ENCODE measurements around the gene DEDD. TPM values are rescaled to one million over a fixed set of nuclear protein-coding genes. Genes with fewer than 3 reads are reported as not detected.
A peak's percentile ranks its signal among the peaks of the same experiment; 100 is the strongest.

The DEDD gene
- total and polyA plus RNA-seq, 2 of the 13 experiments (the other 11 are each of a cell fraction or from before 2014, with no cell fraction given): 12.6 to 27.8 TPM

DNA sequence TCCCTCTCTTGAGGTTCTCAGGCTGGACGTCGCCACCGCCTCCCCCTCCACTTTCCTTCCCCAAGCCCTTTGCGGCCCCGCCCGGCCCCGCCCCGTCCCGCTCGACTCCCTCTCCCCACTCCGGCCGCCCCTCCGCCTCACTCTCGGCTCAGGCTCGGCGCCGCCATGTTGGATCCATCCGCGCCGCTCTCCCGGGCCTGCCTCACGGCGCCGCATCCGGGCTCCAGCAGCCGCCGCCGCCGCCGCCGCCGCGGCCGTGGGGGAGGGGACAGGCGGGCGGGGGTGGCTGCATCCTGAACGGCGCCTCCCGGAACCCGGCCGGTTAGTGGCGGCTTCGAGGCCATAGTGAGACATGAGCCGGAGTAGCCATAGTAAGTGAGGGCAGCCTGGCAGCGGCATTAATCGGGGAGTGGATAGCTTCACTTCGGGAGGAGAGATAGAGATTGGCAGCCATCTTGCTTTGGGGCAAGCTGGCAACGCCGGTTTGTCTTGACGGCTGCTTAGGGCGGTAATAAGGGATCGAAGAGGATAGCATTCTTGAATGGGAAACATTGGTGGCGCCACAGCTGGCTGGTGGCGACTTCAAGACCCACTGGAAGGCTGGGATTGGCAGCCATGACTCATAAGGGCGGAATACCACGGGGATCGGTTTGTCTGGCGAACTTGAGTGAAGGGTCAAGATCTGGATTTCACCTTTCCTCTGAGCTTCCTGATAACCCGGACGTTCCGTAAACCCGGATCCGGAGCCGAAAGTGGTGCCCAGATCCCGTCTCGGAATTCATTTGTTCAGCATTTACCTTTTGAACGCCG, at the start of gene DEDD (continued):
- TF ChIP-seq, protein P1, sequence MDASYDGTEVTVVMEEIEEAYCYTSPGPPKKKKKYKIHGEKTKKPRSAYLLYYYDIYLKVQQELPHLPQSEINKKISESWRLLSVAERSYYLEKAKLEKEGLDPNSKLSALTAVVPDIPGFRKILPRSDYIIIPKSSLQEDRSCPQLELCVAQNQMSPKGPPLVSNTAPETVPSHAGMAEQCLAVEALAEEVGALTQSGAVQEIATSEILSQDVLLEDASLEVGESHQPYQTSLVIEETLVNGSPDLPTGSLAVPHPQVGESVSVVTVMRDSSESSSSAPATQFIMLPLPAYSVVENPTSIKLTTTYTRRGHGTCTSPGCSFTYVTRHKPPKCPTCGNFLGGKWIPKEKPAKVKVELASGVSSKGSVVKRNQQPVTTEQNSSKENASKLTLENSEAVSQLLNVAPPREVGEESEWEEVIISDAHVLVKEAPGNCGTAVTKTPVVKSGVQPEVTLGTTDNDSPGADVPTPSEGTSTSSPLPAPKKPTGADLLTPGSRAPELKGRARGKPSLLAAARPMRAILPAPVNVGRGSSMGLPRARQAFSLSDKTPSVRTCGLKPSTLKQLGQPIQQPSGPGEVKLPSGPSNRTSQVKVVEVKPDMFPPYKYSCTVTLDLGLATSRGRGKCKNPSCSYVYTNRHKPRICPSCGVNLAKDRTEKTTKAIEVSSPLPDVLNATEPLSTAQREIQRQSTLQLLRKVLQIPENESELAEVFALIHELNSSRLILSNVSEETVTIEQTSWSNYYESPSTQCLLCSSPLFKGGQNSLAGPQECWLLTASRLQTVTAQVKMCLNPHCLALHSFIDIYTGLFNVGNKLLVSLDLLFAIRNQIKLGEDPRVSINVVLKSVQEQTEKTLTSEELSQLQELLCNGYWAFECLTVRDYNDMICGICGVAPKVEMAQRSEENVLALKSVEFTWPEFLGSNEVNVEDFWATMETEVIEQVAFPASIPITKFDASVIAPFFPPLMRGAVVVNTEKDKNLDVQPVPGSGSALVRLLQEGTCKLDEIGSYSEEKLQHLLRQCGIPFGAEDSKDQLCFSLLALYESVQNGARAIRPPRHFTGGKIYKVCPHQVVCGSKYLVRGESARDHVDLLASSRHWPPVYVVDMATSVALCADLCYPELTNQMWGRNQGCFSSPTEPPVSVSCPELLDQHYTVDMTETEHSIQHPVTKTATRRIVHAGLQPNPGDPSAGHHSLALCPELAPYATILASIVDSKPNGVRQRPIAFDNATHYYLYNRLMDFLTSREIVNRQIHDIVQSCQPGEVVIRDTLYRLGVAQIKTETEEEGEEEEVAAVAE (CRISPR knock-in tag; IDR thresholded peaks at IDR 0.05; ENCODE audit: borderline replicate concordance): 0 out of 2 replicates have a peak, but pooled peaks have one; percentile 21
- 0 out of 2 replicates have a peak, but pooled peaks have one; percentile 30 for TF ChIP-seq TMF1 (CRISPR knock-in tag; IDR thresholded peaks at IDR 0.05; ENCODE audit: low read depth)
- peak; percentile 44 for TF ChIP-seq KLF12 (CRISPR knock-in tag; IDR thresholded peaks at IDR 0.05; ENCODE audit: borderline replicate concordance)
- no peak for TF ChIP-seq PCBP2 (optimal IDR thresholded peaks at IDR 0.05; ENCODE audit: low read depth, low read length, poor library complexity, severe bottlenecking)
- no peak; the same call in 1 of the 2 replicates for TF ChIP-seq ZNF33B (CRISPR knock-in tag; IDR thresholded peaks at IDR 0.05)
- TF ChIP-seq RBM39 (IDR thresholded peaks at IDR 0.05; ENCODE audit: low read depth, low read length, poor library complexity, severe bottlenecking): peak; percentile 55
- peak; percentile 97 for TF ChIP-seq HOXA3 (CRISPR knock-in tag; IDR thresholded peaks at IDR 0.05)
- TF ChIP-seq PRMT3 (CRISPR knock-in tag; IDR thresholded peaks at IDR 0.05; ENCODE audit: borderline replicate concordance, low read depth): no peak
- TF ChIP-seq, protein P2, sequence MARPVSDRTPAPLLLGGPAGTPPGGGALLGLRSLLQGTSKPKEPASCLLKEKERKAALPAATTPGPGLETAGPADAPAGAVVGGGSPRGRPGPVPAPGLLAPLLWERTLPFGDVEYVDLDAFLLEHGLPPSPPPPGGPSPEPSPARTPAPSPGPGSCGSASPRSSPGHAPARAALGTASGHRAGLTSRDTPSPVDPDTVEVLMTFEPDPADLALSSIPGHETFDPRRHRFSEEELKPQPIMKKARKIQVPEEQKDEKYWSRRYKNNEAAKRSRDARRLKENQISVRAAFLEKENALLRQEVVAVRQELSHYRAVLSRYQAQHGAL (CRISPR knock-in tag; IDR thresholded peaks at IDR 0.05; ENCODE audit: not compliant biosample characterization): no peak
- no peak for TF ChIP-seq PLRG1 (conservative IDR thresholded peaks at IDR 0.05)
- TF ChIP-seq SRSF1 (optimal IDR thresholded peaks at IDR 0.05; ENCODE audit: low read depth, low read length): no peak
- no peak for TF ChIP-seq ZNF224 (CRISPR knock-in tag; IDR thresholded peaks at IDR 0.05)
- TF ChIP-seq, protein P3, sequence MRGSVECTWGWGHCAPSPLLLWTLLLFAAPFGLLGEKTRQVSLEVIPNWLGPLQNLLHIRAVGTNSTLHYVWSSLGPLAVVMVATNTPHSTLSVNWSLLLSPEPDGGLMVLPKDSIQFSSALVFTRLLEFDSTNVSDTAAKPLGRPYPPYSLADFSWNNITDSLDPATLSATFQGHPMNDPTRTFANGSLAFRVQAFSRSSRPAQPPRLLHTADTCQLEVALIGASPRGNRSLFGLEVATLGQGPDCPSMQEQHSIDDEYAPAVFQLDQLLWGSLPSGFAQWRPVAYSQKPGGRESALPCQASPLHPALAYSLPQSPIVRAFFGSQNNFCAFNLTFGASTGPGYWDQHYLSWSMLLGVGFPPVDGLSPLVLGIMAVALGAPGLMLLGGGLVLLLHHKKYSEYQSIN (CRISPR knock-in tag; IDR thresholded peaks at IDR 0.05; ENCODE audit: borderline replicate concordance): no peak
- TF ChIP-seq CBX5 (CRISPR knock-in tag; IDR thresholded peaks at IDR 0.05; ENCODE audit: borderline replicate concordance): no peak
- TF ChIP-seq ESRRA (CRISPR knock-in tag; IDR thresholded peaks at IDR 0.05; ENCODE audit: low read depth): no peak
- TF ChIP-seq, protein P4, sequence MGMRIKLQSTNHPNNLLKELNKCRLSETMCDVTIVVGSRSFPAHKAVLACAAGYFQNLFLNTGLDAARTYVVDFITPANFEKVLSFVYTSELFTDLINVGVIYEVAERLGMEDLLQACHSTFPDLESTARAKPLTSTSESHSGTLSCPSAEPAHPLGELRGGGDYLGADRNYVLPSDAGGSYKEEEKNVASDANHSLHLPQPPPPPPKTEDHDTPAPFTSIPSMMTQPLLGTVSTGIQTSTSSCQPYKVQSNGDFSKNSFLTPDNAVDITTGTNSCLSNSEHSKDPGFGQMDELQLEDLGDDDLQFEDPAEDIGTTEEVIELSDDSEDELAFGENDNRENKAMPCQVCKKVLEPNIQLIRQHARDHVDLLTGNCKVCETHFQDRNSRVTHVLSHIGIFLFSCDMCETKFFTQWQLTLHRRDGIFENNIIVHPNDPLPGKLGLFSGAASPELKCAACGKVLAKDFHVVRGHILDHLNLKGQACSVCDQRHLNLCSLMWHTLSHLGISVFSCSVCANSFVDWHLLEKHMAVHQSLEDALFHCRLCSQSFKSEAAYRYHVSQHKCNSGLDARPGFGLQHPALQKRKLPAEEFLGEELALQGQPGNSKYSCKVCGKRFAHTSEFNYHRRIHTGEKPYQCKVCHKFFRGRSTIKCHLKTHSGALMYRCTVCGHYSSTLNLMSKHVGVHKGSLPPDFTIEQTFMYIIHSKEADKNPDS (CRISPR knock-in tag; IDR thresholded peaks at IDR 0.05): no peak
- TF ChIP-seq, protein P5, sequence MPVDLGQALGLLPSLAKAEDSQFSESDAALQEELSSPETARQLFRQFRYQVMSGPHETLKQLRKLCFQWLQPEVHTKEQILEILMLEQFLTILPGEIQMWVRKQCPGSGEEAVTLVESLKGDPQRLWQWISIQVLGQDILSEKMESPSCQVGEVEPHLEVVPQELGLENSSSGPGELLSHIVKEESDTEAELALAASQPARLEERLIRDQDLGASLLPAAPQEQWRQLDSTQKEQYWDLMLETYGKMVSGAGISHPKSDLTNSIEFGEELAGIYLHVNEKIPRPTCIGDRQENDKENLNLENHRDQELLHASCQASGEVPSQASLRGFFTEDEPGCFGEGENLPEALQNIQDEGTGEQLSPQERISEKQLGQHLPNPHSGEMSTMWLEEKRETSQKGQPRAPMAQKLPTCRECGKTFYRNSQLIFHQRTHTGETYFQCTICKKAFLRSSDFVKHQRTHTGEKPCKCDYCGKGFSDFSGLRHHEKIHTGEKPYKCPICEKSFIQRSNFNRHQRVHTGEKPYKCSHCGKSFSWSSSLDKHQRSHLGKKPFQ (CRISPR knock-in tag; IDR thresholded peaks at IDR 0.05; ENCODE audit: insufficient replicate concordance): no peak
- no peak for TF ChIP-seq SIX1 (CRISPR knock-in tag; IDR thresholded peaks at IDR 0.05; ENCODE audit: borderline replicate concordance)

Measured in HepG2 (cell line).